SK-N-SH (cell line): ENCODE measurements around the gene TPH2. TPM values are rescaled to one million over a fixed set of nuclear protein-coding genes. Genes with fewer than 3 reads are reported as not detected.

ENCODE experiments used
- CTCF ChIA-PET: fragments of 300-600, 350-600 bp; formaldehyde crosslinking; extraction: SDS; loops from one replicate; lab custom pipeline; 2021; lab: Yijun Ruan, JAX
- POLR2A ChIA-PET: fragments of 350-600 bp; sonication (Branson Sonifier 250); formaldehyde crosslinking; extraction: SDS; loops from one replicate; lab custom pipeline; 2020; ENCODE audit warnings: antibody characterized with exemption, inconsistent platforms; lab: Yijun Ruan, JAX
- DNase-seq: peaks from one replicate; pipeline ENCODE4 v3.0.0; 2012
- H2AFZ ChIP-seq: fragments of 200-600 bp; sonication (generic); 2 replicates; pipeline ENCODE4 v1.8.1; 2016; ENCODE audit warnings: antibody characterized with exemption, mild to moderate bottlenecking, low read depth
- H3F3A ChIP-seq: fragments of 200-600 bp; sonication (generic); replicated peaks from 2 replicates; pipeline ENCODE3; 2016; ENCODE audit warnings: antibody characterized with exemption, mild to moderate bottlenecking; ENCODE audit not compliant: insufficient read depth
- H3K27ac ChIP-seq, 2 experiments: fragments of 200-500 bp in 1 of 2; fragments of 200-600 bp in 1 of 2; sonication (Bioruptor generic) in 1 of 2; sonication (generic), shearing (Covaris generic) in 1 of 2; 2 replicates each; pipeline versions ENCODE4 v1.5.1 to v1.6.1; 2014 to 2016; ENCODE audit warnings: low read depth in 2 of 2, inconsistent platforms in 1 of 2, low read length in 1 of 2, mild to moderate bottlenecking in 1 of 2, mixed read lengths in 1 of 2
- H3K27me3 ChIP-seq: fragments of 200-600 bp; sonication (generic), shearing (Covaris generic); 2 replicates; pipeline ENCODE4 v1.6.1; 2016; ENCODE audit warnings: mixed run types; ENCODE audit not compliant: insufficient read depth
- H3K36me3 ChIP-seq, 2 experiments: fragments of 200-500 bp in 1 of 2; fragments of 200-600 bp in 1 of 2; sonication (Bioruptor generic) in 1 of 2; sonication (generic) in 1 of 2; replicated peaks in 1 of 2; 2 replicates each; pipeline versions ENCODE3 to v1.5.1; 2014 to 2016; ENCODE audit warnings: low read length in 1 of 2, mild to moderate bottlenecking in 1 of 2; ENCODE audit not compliant: insufficient read depth in 2 of 2, control insufficient read depth in 1 of 2
- H3K4me1 ChIP-seq, 2 experiments: fragments of 200-500 bp in 1 of 2; fragments of 200-600 bp in 1 of 2; sonication (Bioruptor generic) in 1 of 2; sonication (generic), shearing (Covaris generic) in 1 of 2; 2 replicates each; pipeline versions ENCODE4 v1.5.1 to v1.6.1; 2014 to 2016; ENCODE audit warnings: low read depth in 1 of 2, low read length in 1 of 2, mixed run types in 1 of 2; ENCODE audit not compliant: insufficient read depth in 2 of 2, control insufficient read depth in 1 of 2
- H3K4me2 ChIP-seq: fragments of 200-600 bp; sonication (generic), shearing (Covaris generic); 2 replicates; pipeline ENCODE4 v1.6.1; 2017; ENCODE audit warnings: mixed run types
- H3K4me3 ChIP-seq, 2 experiments: fragments of 200-500 bp in 1 of 2; fragments of 200-600 bp in 1 of 2; sonication (Bioruptor generic) in 1 of 2; sonication (generic), shearing (Covaris generic) in 1 of 2; 2 replicates each; pipeline versions ENCODE4 v1.5.1 to v1.8.1; 2014 to 2016; ENCODE audit warnings: low read depth in 2 of 2, inconsistent platforms in 1 of 2, low read length in 1 of 2, mild to moderate bottlenecking in 1 of 2, mixed read lengths in 1 of 2, moderate library complexity in 1 of 2
- H3K79me2 ChIP-seq: fragments of 200-600 bp; sonication (generic); 2 replicates; pipeline ENCODE4 v1.8.1; 2017; ENCODE audit warnings: mild to moderate bottlenecking; ENCODE audit not compliant: insufficient read depth
- H3K9ac ChIP-seq: fragments of 200-600 bp; sonication (generic); 2 replicates; pipeline ENCODE4 v1.6.1; 2017; ENCODE audit warnings: mixed run types
- H3K9me2 ChIP-seq: fragments of 200-600 bp; sonication (generic); 2 replicates; pipeline ENCODE4 v1.6.1; 2017; ENCODE audit warnings: mixed run types
- H3K9me3 ChIP-seq: fragments of 200-600 bp; sonication (generic); 2 replicates; pipeline ENCODE4 v1.6.1; 2017; ENCODE audit warnings: mixed run types, mild to moderate bottlenecking, moderate library complexity
- H4K20me1 ChIP-seq: fragments of 200-600 bp; sonication (generic); 2 replicates; pipeline ENCODE4 v1.6.1; 2017; ENCODE audit warnings: mild to moderate bottlenecking, mixed run types; ENCODE audit not compliant: insufficient read depth
- CHD2 ChIP-seq: fragments of 150-350 bp; IDR thresholded peaks from 2 replicates; pipeline ENCODE4 v1.6.1; 2018; ENCODE audit warnings: low read length; ENCODE audit not compliant: partially characterized antibody
- EP300 ChIP-seq, 2 experiments: IDR thresholded peaks; 2 replicates each; pipeline versions ENCODE4 v1.4.0 to v1.6.1; 2012; ENCODE audit warnings: borderline replicate concordance in 1 of 2, low read depth in 1 of 2, low read length in 1 of 2
- EZH2phosphoT487 ChIP-seq: fragments of 200-600 bp; sonication (generic); IDR thresholded peaks from 2 replicates; pipeline ENCODE4 v1.6.1; 2017; ENCODE audit warnings: low read depth, mixed run types, mild to moderate bottlenecking, antibody characterized with exemption, moderate library complexity, borderline replicate concordance
- FOSL2 ChIP-seq: IDR thresholded peaks from 2 replicates; pipeline ENCODE4 v1.4.0; 2012; ENCODE audit warnings: low read depth, mild to moderate bottlenecking, moderate library complexity, borderline replicate concordance
- FOXJ3 ChIP-seq: sonication (generic); formaldehyde crosslinking; IDR thresholded peaks from 2 replicates; pipeline ENCODE4 v1.5.1; 2020; ENCODE audit warnings: mild to moderate bottlenecking, missing genetic modification reagents
- FOXM1 ChIP-seq: IDR thresholded peaks from 2 replicates; pipeline ENCODE4 v1.4.0; 2012; ENCODE audit warnings: low read depth, mild to moderate bottlenecking
- GATA2 ChIP-seq: sonication (generic); formaldehyde crosslinking; IDR thresholded peaks from 2 replicates; pipeline ENCODE4 v1.5.0; 2020; ENCODE audit warnings: mild to moderate bottlenecking, missing genetic modification reagents
- IRF3 ChIP-seq: fragments of 150-350 bp; IDR thresholded peaks from 2 replicates; pipeline ENCODE4 v1.6.1; 2016; ENCODE audit warnings: mild to moderate bottlenecking, low read depth, low read length
- JUND ChIP-seq: IDR thresholded peaks from 2 replicates; pipeline ENCODE4 v1.4.0; 2012
- MXI1 ChIP-seq: IDR thresholded peaks from 2 replicates; pipeline ENCODE4 v1.6.1; 2012; ENCODE audit warnings: mild to moderate bottlenecking, low read depth, low read length, improper control_type of control experiment
- NFIC ChIP-seq: IDR thresholded peaks from 2 replicates; pipeline ENCODE4 v1.4.0; 2012; ENCODE audit warnings: borderline replicate concordance
- PBX3 ChIP-seq: IDR thresholded peaks from 2 replicates; pipeline ENCODE4; 2012
- POLR2AphosphoS5 ChIP-seq: IDR thresholded peaks from 2 replicates; pipeline ENCODE4 v1.6.1; 2012; ENCODE audit warnings: low read depth, low read length
- RAD21 ChIP-seq: IDR thresholded peaks from 2 replicates; pipeline ENCODE4 v1.6.1; 2012; ENCODE audit warnings: mild to moderate bottlenecking, low read length
- RCOR1 ChIP-seq: fragments of 150-350 bp; IDR thresholded peaks from 2 replicates; pipeline ENCODE4 v1.6.1; 2017; ENCODE audit warnings: antibody characterized with exemption, low read length
- REST ChIP-seq: IDR thresholded peaks from 2 replicates; pipeline ENCODE4 v1.6.1; 2012; ENCODE audit warnings: mild to moderate bottlenecking, low read depth, low read length, moderate library complexity
- RXRA ChIP-seq: IDR thresholded peaks from 2 replicates; pipeline ENCODE4 v1.4.0; 2012; ENCODE audit warnings: low read depth, mild to moderate bottlenecking, borderline replicate concordance
- TAF1 ChIP-seq: IDR thresholded peaks from 2 replicates; pipeline ENCODE4 v1.6.1; 2012; ENCODE audit warnings: low read depth, mild to moderate bottlenecking, low read length, moderate library complexity, borderline replicate concordance
- TCF12 ChIP-seq: IDR thresholded peaks from 2 replicates; pipeline ENCODE4 v1.4.0; 2012
- USF1 ChIP-seq: IDR thresholded peaks from 2 replicates; pipeline ENCODE4 v1.4.0; 2012; ENCODE audit warnings: low read depth, borderline replicate concordance
- WGBS: methylation state at CpG from one replicate; pipeline ENCODE4 v1.1.6; 2017; ENCODE audit warnings: low lambda C conversion rate; 5-methylcytosine and 5-hydroxymethylcytosine counted together
- polyA plus RNA-seq, 3 experiments: library from polyadenylated mRNA; depleted of rRNA; stranded (reverse); fragments of >200 nt; gene quantifications; 2 replicates each; pipeline ENCODE4 v1.2.3, GENCODE V29; 2012

TPH2 gene
- polyA plus RNA-seq, 1 of the 3 experiments (the other 2 are of a cell fraction): not detected

- TF ChIP-seq POLR2AphosphoS5 (no peak), EP300 (IDR thresholded peaks at IDR 0.05; ENCODE audit: borderline replicate concordance in 1 of 2, low read depth in 1 of 2, low read length in 1 of 2) (no peak), PBX3 (no peak), FOXM1 (no peak), REST (no peak), JUND (no peak), NFIC (no peak), RAD21 (no peak), RCOR1 (no peak), GATA2 (no peak), CHD2 (no peak), MXI1 (no peak), FOXJ3 (no peak), IRF3 (no peak), FOSL2 (no peak), RXRA (no peak), EZH2phosphoT487 (no peak), TCF12 (no peak), TAF1 (no peak), USF1 (no peak)
- TF ChIP-seq, all 33 proteins: peak for 0
- Histone ChIP-seq H3K4me3 (no peak overlapping the region), H3K36me3 (no peaks in the 10 kb centered on the region), H3K79me2 (no peaks in the 10 kb centered on the region), H3F3A (no peaks in the 10 kb centered on the region), H3K9me3 (no peaks in the 10 kb centered on the region), H3K27me3 (no peaks in the 10 kb centered on the region), H3K9me2 (no peaks in the 10 kb centered on the region), H3K4me2 (no peak overlapping the region), H3K9ac (no peak overlapping the region), H2AFZ (no peak overlapping the region), H4K20me1 (no peaks in the 10 kb centered on the region), H3K27ac (no peak overlapping the region), H3K4me1 (no peaks in the 10 kb centered on the region)
- no peak for DNase-seq
- 58% methylated on average over 1 of the region's 1 CpG for WGBS
- ChIA-PET POLR2A (no interaction called here), CTCF (no interaction called here)
These were observed 30.7 kb downstream of the TPH2 start for GRCh38 chr12:71969330-71969729.
